HEK293 (cell line): Measurements from ENCODE around the gene ABCC12.

ENCODE experiments used
- CTCF ChIA-PET: fragments of 350-600 bp; formaldehyde crosslinking; extraction: SDS; loops from one replicate; lab custom pipeline; 2021; ENCODE audit warnings: antibody characterized with exemption; lab: Yijun Ruan, JAX
- POLR2A ChIA-PET: fragments of 300-600 bp; formaldehyde crosslinking; extraction: SDS; loops from one replicate; lab custom pipeline; 2020; ENCODE audit warnings: antibody characterized with exemption, inconsistent platforms; lab: Yijun Ruan, JAX
- H3K27ac ChIP-seq: fragments of 200-500 bp; sonication (Bioruptor generic); 2 replicates; pipeline ENCODE4 v1.5.1; 2014; ENCODE audit warnings: low read depth, low read length, control low read depth, inconsistent platforms; ENCODE audit errors: extremely low read depth
- H3K36me3 ChIP-seq, 2 experiments: fragments of 200-500 bp in 1 of 2; sonication (Bioruptor generic) in 1 of 2; 1 replicate in 1 of 2; 2 replicates in 1 of 2; pipeline ENCODE4 v1.5.1; 2014 to 2017; ENCODE audit warnings: inconsistent platforms in 2 of 2, low read length in 2 of 2; ENCODE audit not compliant: control insufficient read depth in 2 of 2, insufficient read depth in 1 of 2
- H3K4me1 ChIP-seq: fragments of 200-500 bp; sonication (Bioruptor generic); 2 replicates; pipeline ENCODE4 v1.5.1; 2014; ENCODE audit warnings: mild to moderate bottlenecking, low read length, inconsistent platforms; ENCODE audit not compliant: control insufficient read depth, insufficient read depth
- H3K4me3 ChIP-seq: 2 replicates; pipeline ENCODE4 v1.5.1; 2011; ENCODE audit warnings: low read depth, mild to moderate bottlenecking, control low read depth, low read length, moderate library complexity
- H3K9me3 ChIP-seq: fragments of 200-500 bp; sonication (Bioruptor generic); 2 replicates; pipeline ENCODE4 v1.5.1; 2014; ENCODE audit warnings: low read depth, low read length, inconsistent platforms; ENCODE audit not compliant: control insufficient read depth, insufficient read depth
- GLI2 ChIP-seq: fragments of 450-650 bp; formaldehyde crosslinking; IDR thresholded peaks from 2 replicates; pipeline ENCODE4; 2017; ENCODE audit warnings: missing biosample characterization, missing genetic modification characterization, low read depth, borderline replicate concordance
- KLF16 ChIP-seq: fragments of 450-650 bp; formaldehyde crosslinking; IDR thresholded peaks from 2 replicates; pipeline ENCODE4 v1.5.1; 2017; ENCODE audit warnings: missing biosample characterization, missing genetic modification characterization
- KLF9 ChIP-seq: fragments of 450-650 bp; formaldehyde crosslinking; IDR thresholded peaks from 2 replicates; pipeline ENCODE4 v1.5.1; 2016; ENCODE audit warnings: missing biosample characterization, missing genetic modification characterization, low read depth
- MZF1 ChIP-seq: fragments of 450-650 bp; formaldehyde crosslinking; IDR thresholded peaks from 2 replicates; pipeline ENCODE4 v1.5.1; 2017; ENCODE audit warnings: missing biosample characterization, missing genetic modification characterization, borderline replicate concordance
- OSR2 ChIP-seq: fragments of 450-650 bp; formaldehyde crosslinking; IDR thresholded peaks from 2 replicates; pipeline ENCODE4 v1.5.1; 2016; ENCODE audit warnings: missing biosample characterization, missing genetic modification characterization
- SCRT2 ChIP-seq: fragments of 450-650 bp; formaldehyde crosslinking; IDR thresholded peaks from 2 replicates; pipeline ENCODE4 v1.5.1; 2016; ENCODE audit warnings: missing biosample characterization, missing genetic modification characterization
- WT1 ChIP-seq: fragments of 450-650 bp; formaldehyde crosslinking; IDR thresholded peaks from 2 replicates; pipeline ENCODE4 v1.5.1; 2016; ENCODE audit warnings: missing biosample characterization, missing genetic modification characterization
- ZFP37 ChIP-seq: fragments of 450-650 bp; formaldehyde crosslinking; IDR thresholded peaks from 2 replicates; pipeline ENCODE4 v1.5.1; 2016; ENCODE audit warnings: missing biosample characterization, missing genetic modification characterization
- ZIC2 ChIP-seq: fragments of 450-650 bp; formaldehyde crosslinking; IDR thresholded peaks from 2 replicates; pipeline ENCODE4 v1.5.1; 2016; ENCODE audit warnings: missing biosample characterization, missing genetic modification characterization
- ZNF174 ChIP-seq: fragments of 450-650 bp; formaldehyde crosslinking; IDR thresholded peaks from 2 replicates; pipeline ENCODE4 v1.5.0; 2017; ENCODE audit warnings: missing biosample characterization, mild to moderate bottlenecking, missing genetic modification characterization
- ZNF175 ChIP-seq: fragments of 450-650 bp; formaldehyde crosslinking; IDR thresholded peaks from 2 replicates; pipeline ENCODE4 v1.5.1; 2016; ENCODE audit warnings: missing biosample characterization, missing genetic modification characterization
- ZNF266 ChIP-seq: fragments of 450-650 bp; formaldehyde crosslinking; IDR thresholded peaks from 2 replicates; pipeline ENCODE4 v1.5.1; 2016; ENCODE audit warnings: missing biosample characterization, missing genetic modification characterization, low read depth
- ZNF416 ChIP-seq: fragments of 450-650 bp; formaldehyde crosslinking; IDR thresholded peaks from 2 replicates; pipeline ENCODE4 v1.5.1; 2016; ENCODE audit warnings: missing biosample characterization, missing genetic modification characterization
- ZNF433 ChIP-seq: fragments of 450-650 bp; formaldehyde crosslinking; IDR thresholded peaks from 2 replicates; pipeline ENCODE4 v1.5.1; 2016; ENCODE audit warnings: missing biosample characterization, missing genetic modification characterization, low read depth
- ZNF521 ChIP-seq: fragments of 450-650 bp; formaldehyde crosslinking; IDR thresholded peaks from 2 replicates; pipeline ENCODE4 v1.5.1; 2017; ENCODE audit warnings: missing biosample characterization, mild to moderate bottlenecking, missing genetic modification characterization
- ZNF610 ChIP-seq: fragments of 450-650 bp; formaldehyde crosslinking; IDR thresholded peaks from 2 replicates; pipeline ENCODE4 v1.5.1; 2016; ENCODE audit warnings: missing biosample characterization, missing genetic modification characterization, borderline replicate concordance
- ZNF776 ChIP-seq: fragments of 450-650 bp; formaldehyde crosslinking; IDR thresholded peaks from 2 replicates; pipeline ENCODE4 v1.5.0; 2017; ENCODE audit warnings: missing biosample characterization, missing genetic modification characterization, borderline replicate concordance
- ZNF843 ChIP-seq: fragments of 450-650 bp; formaldehyde crosslinking; IDR thresholded peaks from 2 replicates; pipeline ENCODE4 v1.5.1; 2016; ENCODE audit warnings: missing biosample characterization, missing genetic modification characterization
- TF ChIP-seq, protein P1 (sequence below): fragments of 450-650 bp; formaldehyde crosslinking; conservative IDR thresholded peaks from 2 replicates; pipeline ENCODE4 v1.5.1; 2016; ENCODE audit warnings: low read depth, missing biosample characterization, missing genetic modification characterization
- TF ChIP-seq, protein P2 (sequence below): fragments of 450-650 bp; formaldehyde crosslinking; IDR thresholded peaks from 2 replicates; pipeline ENCODE4 v1.5.0; 2017; ENCODE audit warnings: missing biosample characterization, missing genetic modification characterization, borderline replicate concordance
- TF ChIP-seq, protein P3 (sequence below): fragments of 450-650 bp; formaldehyde crosslinking; IDR thresholded peaks from 2 replicates; pipeline ENCODE4 v1.5.1; 2017; ENCODE audit warnings: missing biosample characterization, mild to moderate bottlenecking, missing genetic modification characterization, moderate library complexity

ABCC12 gene

DNA sequence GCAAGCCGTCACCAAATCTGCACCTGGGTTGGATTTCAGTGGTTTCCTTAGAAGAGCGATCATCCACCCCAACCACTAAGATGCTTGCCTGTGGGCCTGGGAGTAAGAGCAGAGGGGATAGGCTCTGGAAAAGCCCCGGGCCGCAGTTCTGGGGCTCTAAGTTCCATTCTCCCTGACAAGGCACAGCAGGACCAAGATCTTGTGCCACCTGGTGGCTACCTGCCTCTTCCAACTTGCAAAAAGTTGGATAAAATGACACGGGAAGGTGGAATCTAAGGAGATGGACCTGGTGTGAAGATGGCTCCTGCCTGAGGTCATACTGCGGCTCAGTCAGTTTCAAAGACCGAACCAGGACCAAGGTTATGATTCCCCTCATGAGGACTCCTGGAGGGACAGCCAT is 42.3 kb downstream of the ABCC12 start:
- Histone ChIP-seq H3K4me3 (no peak overlapping the region), H3K4me1 (no peaks in the 10 kb centered on the region), H3K36me3 (no peaks in the 10 kb centered on the region), H3K9me3 (no peaks in the 10 kb centered on the region), H3K27ac (no peak overlapping the region)
- ChIA-PET CTCF (interaction anchor here (0.6 to 1.6 kb wide), 4 partner anchors 10 to 972 kb away, joined by 3 to 6 read pairs (median 4); no protein-coding TSS in a partner anchor), POLR2A (no interaction called here)
- TF ChIP-seq ZNF433 (tag by site-specific recombination) = no peak
- TF ChIP-seq, protein P1, sequence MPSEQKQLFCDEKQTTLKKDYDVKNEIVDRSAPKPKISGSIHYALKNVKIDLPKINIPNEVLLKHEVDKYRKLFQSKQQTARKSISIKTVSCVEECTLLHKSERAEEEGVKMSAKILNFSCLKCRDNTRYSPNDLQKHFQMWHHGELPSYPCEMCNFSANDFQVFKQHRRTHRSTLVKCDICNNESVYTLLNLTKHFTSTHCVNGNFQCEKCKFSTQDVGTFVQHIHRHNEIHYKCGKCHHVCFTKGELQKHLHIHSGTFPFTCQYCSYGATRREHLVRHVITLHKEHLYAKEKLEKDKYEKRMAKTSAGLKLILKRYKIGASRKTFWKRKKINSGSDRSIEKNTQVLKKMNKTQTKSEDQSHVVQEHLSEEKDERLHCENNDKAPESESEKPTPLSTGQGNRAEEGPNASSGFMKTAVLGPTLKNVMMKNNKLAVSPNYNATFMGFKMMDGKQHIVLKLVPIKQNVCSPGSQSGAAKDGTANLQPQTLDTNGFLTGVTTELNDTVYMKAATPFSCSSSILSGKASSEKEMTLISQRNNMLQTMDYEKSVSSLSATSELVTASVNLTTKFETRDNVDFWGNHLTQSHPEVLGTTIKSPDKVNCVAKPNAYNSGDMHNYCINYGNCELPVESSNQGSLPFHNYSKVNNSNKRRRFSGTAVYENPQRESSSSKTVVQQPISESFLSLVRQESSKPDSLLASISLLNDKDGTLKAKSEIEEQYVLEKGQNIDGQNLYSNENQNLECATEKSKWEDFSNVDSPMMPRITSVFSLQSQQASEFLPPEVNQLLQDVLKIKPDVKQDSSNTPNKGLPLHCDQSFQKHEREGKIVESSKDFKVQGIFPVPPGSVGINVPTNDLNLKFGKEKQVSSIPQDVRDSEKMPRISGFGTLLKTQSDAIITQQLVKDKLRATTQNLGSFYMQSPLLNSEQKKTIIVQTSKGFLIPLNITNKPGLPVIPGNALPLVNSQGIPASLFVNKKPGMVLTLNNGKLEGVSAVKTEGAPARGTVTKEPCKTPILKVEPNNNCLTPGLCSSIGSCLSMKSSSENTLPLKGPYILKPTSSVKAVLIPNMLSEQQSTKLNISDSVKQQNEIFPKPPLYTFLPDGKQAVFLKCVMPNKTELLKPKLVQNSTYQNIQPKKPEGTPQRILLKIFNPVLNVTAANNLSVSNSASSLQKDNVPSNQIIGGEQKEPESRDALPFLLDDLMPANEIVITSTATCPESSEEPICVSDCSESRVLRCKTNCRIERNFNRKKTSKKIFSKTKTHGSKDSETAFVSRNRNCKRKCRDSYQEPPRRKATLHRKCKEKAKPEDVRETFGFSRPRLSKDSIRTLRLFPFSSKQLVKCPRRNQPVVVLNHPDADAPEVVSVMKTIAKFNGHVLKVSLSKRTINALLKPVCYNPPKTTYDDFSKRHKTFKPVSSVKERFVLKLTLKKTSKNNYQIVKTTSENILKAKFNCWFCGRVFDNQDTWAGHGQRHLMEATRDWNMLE (tag by site-specific recombination) = no peak
- TF ChIP-seq ZIC2 = no peak
- no peak for TF ChIP-seq KLF9 (tag by site-specific recombination)
- no peak for TF ChIP-seq ZNF175 (tag by site-specific recombination)
- TF ChIP-seq SCRT2 (tag by site-specific recombination) = no peak
- no peak for TF ChIP-seq OSR2 (tag by site-specific recombination)
- no peak for TF ChIP-seq MZF1 (tag by site-specific recombination)
- TF ChIP-seq ZNF610 = no peak
- no peak for TF ChIP-seq KLF16 (tag by site-specific recombination)
- TF ChIP-seq WT1 (tag by site-specific recombination) = no peak
- TF ChIP-seq ZNF521 (tag by site-specific recombination) = no peak
- no peak for TF ChIP-seq ZNF776 (tag by site-specific recombination)

DNA sequence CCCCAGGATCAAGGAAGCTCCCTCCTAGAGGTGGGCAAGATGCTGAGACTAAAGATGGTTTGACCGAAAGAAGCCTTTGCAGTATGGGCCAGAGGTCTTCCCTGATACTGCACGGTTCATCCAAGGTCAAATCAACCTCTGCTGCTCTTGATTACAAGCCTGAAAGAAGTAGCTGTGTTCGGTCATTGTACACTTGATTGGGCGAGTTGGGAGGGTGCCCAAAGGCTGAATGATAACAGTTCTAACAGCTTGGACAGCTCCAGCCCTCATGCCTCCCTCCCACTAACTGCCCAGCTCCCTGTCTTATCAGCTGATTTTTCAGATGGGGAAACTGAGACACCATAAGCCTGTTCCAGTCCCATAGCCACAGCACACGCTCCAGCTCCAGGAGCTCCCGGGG is 42.8 kb downstream of the ABCC12 start:
- ChIA-PET CTCF (interaction anchor here (0.6 to 1.6 kb wide), 5 partner anchors 11 to 972 kb away, joined by 3 to 6 read pairs (median 3); no protein-coding TSS in a partner anchor), POLR2A (no interaction called here)
- Histone ChIP-seq H3K27ac (no peak overlapping the region), H3K9me3 (no peaks in the 10 kb centered on the region), H3K4me1 (no peaks in the 10 kb centered on the region), H3K4me3 (no peak overlapping the region), H3K36me3 (no peaks in the 10 kb centered on the region)
- TF ChIP-seq, protein P2, sequence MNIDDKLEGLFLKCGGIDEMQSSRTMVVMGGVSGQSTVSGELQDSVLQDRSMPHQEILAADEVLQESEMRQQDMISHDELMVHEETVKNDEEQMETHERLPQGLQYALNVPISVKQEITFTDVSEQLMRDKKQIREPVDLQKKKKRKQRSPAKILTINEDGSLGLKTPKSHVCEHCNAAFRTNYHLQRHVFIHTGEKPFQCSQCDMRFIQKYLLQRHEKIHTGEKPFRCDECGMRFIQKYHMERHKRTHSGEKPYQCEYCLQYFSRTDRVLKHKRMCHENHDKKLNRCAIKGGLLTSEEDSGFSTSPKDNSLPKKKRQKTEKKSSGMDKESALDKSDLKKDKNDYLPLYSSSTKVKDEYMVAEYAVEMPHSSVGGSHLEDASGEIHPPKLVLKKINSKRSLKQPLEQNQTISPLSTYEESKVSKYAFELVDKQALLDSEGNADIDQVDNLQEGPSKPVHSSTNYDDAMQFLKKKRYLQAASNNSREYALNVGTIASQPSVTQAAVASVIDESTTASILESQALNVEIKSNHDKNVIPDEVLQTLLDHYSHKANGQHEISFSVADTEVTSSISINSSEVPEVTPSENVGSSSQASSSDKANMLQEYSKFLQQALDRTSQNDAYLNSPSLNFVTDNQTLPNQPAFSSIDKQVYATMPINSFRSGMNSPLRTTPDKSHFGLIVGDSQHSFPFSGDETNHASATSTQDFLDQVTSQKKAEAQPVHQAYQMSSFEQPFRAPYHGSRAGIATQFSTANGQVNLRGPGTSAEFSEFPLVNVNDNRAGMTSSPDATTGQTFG = no peak
- TF ChIP-seq KLF16 (tag by site-specific recombination) = no peak
- TF ChIP-seq ZFP37 = no peak
- TF ChIP-seq ZNF174 = no peak
- TF ChIP-seq, protein P3, sequence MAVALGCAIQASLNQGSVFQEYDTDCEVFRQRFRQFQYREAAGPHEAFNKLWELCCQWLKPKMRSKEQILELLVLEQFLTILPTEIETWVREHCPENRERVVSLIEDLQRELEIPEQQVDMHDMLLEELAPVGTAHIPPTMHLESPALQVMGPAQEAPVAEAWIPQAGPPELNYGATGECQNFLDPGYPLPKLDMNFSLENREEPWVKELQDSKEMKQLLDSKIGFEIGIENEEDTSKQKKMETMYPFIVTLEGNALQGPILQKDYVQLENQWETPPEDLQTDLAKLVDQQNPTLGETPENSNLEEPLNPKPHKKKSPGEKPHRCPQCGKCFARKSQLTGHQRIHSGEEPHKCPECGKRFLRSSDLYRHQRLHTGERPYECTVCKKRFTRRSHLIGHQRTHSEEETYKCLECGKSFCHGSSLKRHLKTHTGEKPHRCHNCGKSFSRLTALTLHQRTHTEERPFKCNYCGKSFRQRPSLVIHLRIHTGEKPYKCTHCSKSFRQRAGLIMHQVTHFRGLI (tag by site-specific recombination) = no peak
- no peak for TF ChIP-seq GLI2 (tag by site-specific recombination)
- no peak for TF ChIP-seq ZNF843 (tag by site-specific recombination)
- TF ChIP-seq ZNF416 (tag by site-specific recombination) = no peak
- TF ChIP-seq ZNF266 (tag by site-specific recombination) = no peak
